HG03175 (cell line): ENCODE results near the gene PCDHB13.

ENCODE experiments used
- ATAC-seq: cut with Tn5 transposase; IDR thresholded peaks from one replicate; pipeline ENCODE4 v1.9.1; 2021; ENCODE audit warnings: mild to moderate bottlenecking, moderate library complexity; ENCODE audit not compliant: unreplicated experiment

PCDHB13 gene

GRCh38 chr5:141260458-141261237 lies 46.9 kb downstream of the PCDHB13 start:
- no peak for ATAC-seq

GRCh38 chr5:141261238-141261546 lies 47.5 kb downstream of the PCDHB13 start:
- ATAC-seq = no peak
